Measurements from ENCODE around the gene GFM1.

DNA sequence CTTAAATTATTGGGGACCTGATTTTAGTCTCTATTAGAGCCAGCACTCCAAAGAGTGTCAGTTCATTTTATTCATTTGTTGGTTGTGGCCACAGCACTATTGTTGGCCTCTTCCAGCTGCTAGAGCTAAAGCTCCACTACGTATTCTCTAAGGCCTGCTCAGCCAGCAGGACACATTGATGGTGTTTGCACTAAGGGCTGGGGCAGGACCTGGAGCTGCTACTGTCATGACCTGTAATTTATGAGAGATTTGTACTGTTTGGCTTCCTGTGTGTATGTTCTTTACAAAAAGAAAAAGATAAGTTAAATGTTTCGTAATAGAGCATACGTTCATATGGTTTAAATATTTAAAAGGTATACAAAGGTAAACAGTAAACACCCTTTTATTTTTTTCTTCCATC, 8.1 kb downstream of the GFM1 start:
- TF ChIP-seq, protein P1, sequence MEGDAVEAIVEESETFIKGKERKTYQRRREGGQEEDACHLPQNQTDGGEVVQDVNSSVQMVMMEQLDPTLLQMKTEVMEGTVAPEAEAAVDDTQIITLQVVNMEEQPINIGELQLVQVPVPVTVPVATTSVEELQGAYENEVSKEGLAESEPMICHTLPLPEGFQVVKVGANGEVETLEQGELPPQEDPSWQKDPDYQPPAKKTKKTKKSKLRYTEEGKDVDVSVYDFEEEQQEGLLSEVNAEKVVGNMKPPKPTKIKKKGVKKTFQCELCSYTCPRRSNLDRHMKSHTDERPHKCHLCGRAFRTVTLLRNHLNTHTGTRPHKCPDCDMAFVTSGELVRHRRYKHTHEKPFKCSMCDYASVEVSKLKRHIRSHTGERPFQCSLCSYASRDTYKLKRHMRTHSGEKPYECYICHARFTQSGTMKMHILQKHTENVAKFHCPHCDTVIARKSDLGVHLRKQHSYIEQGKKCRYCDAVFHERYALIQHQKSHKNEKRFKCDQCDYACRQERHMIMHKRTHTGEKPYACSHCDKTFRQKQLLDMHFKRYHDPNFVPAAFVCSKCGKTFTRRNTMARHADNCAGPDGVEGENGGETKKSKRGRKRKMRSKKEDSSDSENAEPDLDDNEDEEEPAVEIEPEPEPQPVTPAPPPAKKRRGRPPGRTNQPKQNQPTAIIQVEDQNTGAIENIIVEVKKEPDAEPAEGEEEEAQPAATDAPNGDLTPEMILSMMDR (IDR thresholded peaks at IDR 0.05) = no peak
- no peak for TF ChIP-seq POLR2A (IDR thresholded peaks at IDR 0.05)
- TF ChIP-seq EP300 (IDR thresholded peaks at IDR 0.05) = no peak

Data from tibial nerve (tissue), 4 donors.